CD4-positive, CD25-positive, alpha-beta regulatory T cell (primary cell): ENCODE data around the gene FBXW5. TPM values are rescaled to one million over a fixed set of nuclear protein-coding genes. Genes with fewer than 3 reads are reported as not detected.
A peak's percentile ranks its signal among the peaks of the same experiment; 100 is the strongest.

Source experiments
- ATAC-seq, 2 donors: fragments of 150-1000 bp; cut with Tn5 transposase; one replicate each; pipeline ENCODE4 v1.10.0; 2021; ENCODE audit warnings: low read depth in 2 of 2, moderate number of reproducible peaks in 2 of 2, moderate library complexity in 1 of 2
- DNase-seq, 3 donors: peaks; one replicate each; pipeline versions ENCODE4 v3.0.0 to v3.0.0-alpha.2; 2012 to 2022; ENCODE audit warnings: mixed read lengths in 1 of 3
- H3K27ac ChIP-seq: one replicate; pipeline ENCODE4 v1.7.0; 2013; ENCODE audit warnings: mild to moderate bottlenecking, low read length; ENCODE audit not compliant: insufficient read depth, poor library complexity, severe bottlenecking
- H3K27me3 ChIP-seq: one replicate; pipeline ENCODE4 v1.7.0; 2013; ENCODE audit warnings: low read length; ENCODE audit not compliant: control insufficient read depth, insufficient read depth
- H3K36me3 ChIP-seq: one replicate; pipeline ENCODE4 v1.7.0; 2013; ENCODE audit warnings: mild to moderate bottlenecking, low read length, moderate library complexity; ENCODE audit not compliant: control insufficient read depth, insufficient read depth
- H3K4me1 ChIP-seq: 2 replicates; pipeline ENCODE4 v1.7.0; 2013; ENCODE audit warnings: mild to moderate bottlenecking, low read length; ENCODE audit not compliant: insufficient read depth, control insufficient read depth, poor library complexity, severe bottlenecking
- H3K4me3 ChIP-seq: one replicate; pipeline ENCODE4 v1.7.0; 2013; ENCODE audit warnings: low read depth, mild to moderate bottlenecking, low read length, moderate library complexity
- H3K9me3 ChIP-seq, 2 experiments: 1 replicate in 1 of 2; 2 replicates in 1 of 2; pipeline ENCODE4 v1.7.0; 2013; ENCODE audit warnings: low read length in 2 of 2, mild to moderate bottlenecking in 1 of 2, moderate library complexity in 1 of 2; ENCODE audit not compliant: control insufficient read depth in 2 of 2
- H3K27ac Mint-ChIP-seq, 3 donors: one replicate each; pipeline ENCODE4 v1.8.0; 2020 to 2022; ENCODE audit warnings: mild to moderate bottlenecking in 3 of 3, mixed read lengths in 3 of 3, moderate library complexity in 2 of 3
- H3K27me3 Mint-ChIP-seq: one replicate; pipeline ENCODE4 v1.8.0; 2022; ENCODE audit warnings: mild to moderate bottlenecking, mixed read lengths
- H3K36me3 Mint-ChIP-seq: one replicate; pipeline ENCODE4 v1.8.0; 2020; ENCODE audit warnings: mixed read lengths
- H3K4me1 Mint-ChIP-seq, 4 donors: one replicate each; pipeline ENCODE4 v1.8.0; 2020 to 2022; ENCODE audit warnings: mixed read lengths in 4 of 4, mild to moderate bottlenecking in 1 of 4
- H3K4me3 Mint-ChIP-seq, 4 donors: one replicate each; pipeline ENCODE4 v1.8.0; 2020 to 2022; ENCODE audit warnings: mild to moderate bottlenecking in 4 of 4, mixed read lengths in 4 of 4, moderate library complexity in 3 of 4
- H3K9me3 Mint-ChIP-seq, 7 donors: one replicate each; pipeline ENCODE4 v1.8.0; 2020 to 2022; ENCODE audit warnings: mixed read lengths in 7 of 7, mild to moderate bottlenecking in 3 of 7, moderate library complexity in 2 of 7
- polyA plus RNA-seq, 4 donors: library from polyadenylated mRNA; unstranded; fragments of 300-500 nt; fragmentation: Illumina TruSeq; gene quantifications; one replicate each; pipeline ENCODE4 v1.2.3, GENCODE V29; 2021
- total RNA-seq: library from RNA; stranded (reverse); gene quantifications from one replicate; pipeline ENCODE4 v1.2.3, GENCODE V29; 2022

FBXW5 gene
- total RNA-seq (96.9 TPM), polyA plus RNA-seq (100 to 1,000 TPM in 3 of 4 donors, 10 to 100 TPM in 1; 91.6 to 134 (median 121) TPM)

GRCh38 chr9:136944519-136945332, at the start of gene FBXW5, which contains the start of gene C8G:
TSS of gene FBXW5 (minus strand) at chr9:136944738. CDS start at chr9:136944083, 655 bp downstream.
TSS of gene C8G (plus strand) at chr9:136945243. CDS start at chr9:136945321, 78 bp downstream.
- Histone ChIP-seq H3K27me3 (no peaks in the 10 kb centered on the region), H3K9me3 (no peaks in the 10 kb centered on the region), H3K36me3 (peaks cover 29% of the 10 kb centered on the region), H3K4me3 (no peak within 1 kb of the TSS), H3K4me1 (peaks cover 31% of the 10 kb centered on the region), H3K27ac (peak within 1 kb of the TSS; percentile 55)
- no peaks in the 10 kb centered on the region for H3K9me3 Mint-ChIP-seq
- peaks cover 5% of the 10 kb centered on the region for H3K27me3 Mint-ChIP-seq
- DNase-seq: peak; percentile 89 to 95 (median 95)
- no peaks in the 10 kb centered on the region for H3K36me3 Mint-ChIP-seq
- ATAC-seq: peak; percentile 81 to 82
- peaks cover 0 to 19% (median 3%) of the 10 kb centered on the region in 4 donors for H3K4me1 Mint-ChIP-seq
- peak within 1 kb of the TSS in 2 of 3 donors; percentile 75 to 90 for H3K27ac Mint-ChIP-seq
- peak within 1 kb of the TSS; percentile 84 to 93 (median 86) for H3K4me3 Mint-ChIP-seq

GRCh38 chr9:136992819-136993369, 48.4 kb upstream of the FBXW5 start:
- Histone ChIP-seq H3K27me3 (no peaks in the 10 kb centered on the region), H3K27ac (peak overlapping the region; percentile 85), H3K4me1 (peaks cover 49% of the 10 kb centered on the region), H3K4me3 (peak overlapping the region; percentile 48), H3K9me3 (no peaks in the 10 kb centered on the region), H3K36me3 (no peaks in the 10 kb centered on the region)
- ATAC-seq: no peak
- DNase-seq: no peak
- Mint-ChIP-seq H3K27me3 (peaks cover 17% of the 10 kb centered on the region), H3K4me3 (peak overlapping the region; percentile 86 to 89 (median 88)), H3K9me3 (peaks cover 0 to 3% (median 0%) of the 10 kb centered on the region in 7 donors), H3K4me1 (peaks cover 0 to 34% (median 13%) of the 10 kb centered on the region in 4 donors), H3K36me3 (no peaks in the 10 kb centered on the region), H3K27ac (peak overlapping the region; percentile 51 to 82 (median 72))

GRCh38 chr9:136991993-136992818, 47.7 kb upstream of the FBXW5 start, which contains the start of gene PAXX:
TSS of gene PAXX (plus strand) at chr9:136992422. CDS start at chr9:136992444, 22 bp downstream.
- no peaks in the 10 kb centered on the region for H3K36me3 ChIP-seq
- Mint-ChIP-seq H3K27me3 (peaks cover 14% of the 10 kb centered on the region), H3K36me3 (no peaks in the 10 kb centered on the region), H3K4me3 (peak within 1 kb of the TSS; percentile 86 to 95 (median 89)), H3K4me1 (peaks cover 0 to 29% (median 12%) of the 10 kb centered on the region in 4 donors), H3K9me3 (peaks cover 0 to 4% (median 0%) of the 10 kb centered on the region in 7 donors), H3K27ac (peak within 1 kb of the TSS; percentile 75 to 82 (median 81))
- H3K27ac ChIP-seq: peak within 1 kb of the TSS; percentile 85
- H3K27me3 ChIP-seq: no peaks in the 10 kb centered on the region
- peak; percentile 89 to 92 (median 92) for DNase-seq
- ATAC-seq: peak; percentile 91
- peak within 1 kb of the TSS; percentile 48 for H3K4me3 ChIP-seq
- H3K9me3 ChIP-seq: no peaks in the 10 kb centered on the region
- peaks cover 42% of the 10 kb centered on the region for H3K4me1 ChIP-seq

- peaks cover 2% of the 10 kb centered on the region for H3K27me3 ChIP-seq
- Mint-ChIP-seq H3K27me3 (peaks cover 24% of the 10 kb centered on the region), H3K4me3 (peak overlapping the region; percentile 77 to 89 (median 86)), H3K36me3 (no peaks in the 10 kb centered on the region), H3K4me1 (peaks cover 0 to 23% (median 9%) of the 10 kb centered on the region in 4 donors), H3K27ac (peak overlapping the region in 1 of 3 donors; percentile 75), H3K9me3 (peaks cover 0 to 4% (median 0%) of the 10 kb centered on the region in 7 donors)
- no peak overlapping the region for H3K4me3 ChIP-seq
- no peaks in the 10 kb centered on the region for H3K9me3 ChIP-seq
- no peak for ATAC-seq
- H3K4me1 ChIP-seq: peaks cover 26% of the 10 kb centered on the region
- H3K27ac ChIP-seq: no peak overlapping the region
- no peaks in the 10 kb centered on the region for H3K36me3 ChIP-seq
- DNase-seq: no peak
These were observed 45.8 kb upstream of the FBXW5 start for GRCh38 chr9:136990242-136990911.

- H3K4me3 ChIP-seq: no peak overlapping the region
- ATAC-seq: no peak
- Mint-ChIP-seq H3K4me3 (peak overlapping the region in 2 of 4 donors; percentile 38 to 57), H3K36me3 (peaks cover 1% of the 10 kb centered on the region), H3K27me3 (peaks cover 30% of the 10 kb centered on the region), H3K9me3 (peaks cover 0 to 4% (median 0%) of the 10 kb centered on the region in 7 donors), H3K27ac (no peak overlapping the region), H3K4me1 (peaks cover 0 to 27% (median 10%) of the 10 kb centered on the region in 4 donors)
- peaks cover 24% of the 10 kb centered on the region for H3K4me1 ChIP-seq
- peaks cover 6% of the 10 kb centered on the region for H3K27me3 ChIP-seq
- H3K36me3 ChIP-seq: no peaks in the 10 kb centered on the region
- DNase-seq: no peak
- H3K27ac ChIP-seq: no peak overlapping the region
- H3K9me3 ChIP-seq: no peaks in the 10 kb centered on the region
These were observed 44.3 kb upstream of the FBXW5 start for GRCh38 chr9:136988872-136989271.

- Histone ChIP-seq H3K27me3 (peaks cover 7% of the 10 kb centered on the region), H3K9me3 (no peaks in the 10 kb centered on the region), H3K27ac (no peak overlapping the region), H3K4me3 (no peak overlapping the region), H3K4me1 (peaks cover 8% of the 10 kb centered on the region), H3K36me3 (no peaks in the 10 kb centered on the region)
- ATAC-seq (no peak), DNase-seq (no peak)
- no peak overlapping the region for H3K4me3 Mint-ChIP-seq
- peaks cover 3% of the 10 kb centered on the region for H3K36me3 Mint-ChIP-seq
- H3K4me1 Mint-ChIP-seq: peaks cover 0 to 22% (median 3%) of the 10 kb centered on the region in 4 donors
- peaks cover 44% of the 10 kb centered on the region for H3K27me3 Mint-ChIP-seq
- peaks cover 0 to 4% (median 0%) of the 10 kb centered on the region in 7 donors for H3K9me3 Mint-ChIP-seq
- no peak overlapping the region for H3K27ac Mint-ChIP-seq
These were observed 41.3 kb upstream of the FBXW5 start for GRCh38 chr9:136985853-136986252.
